HepG2 (cell line): ENCODE measurements around the gene USP7. TPM values are rescaled to one million over a fixed set of nuclear protein-coding genes. Genes with fewer than 3 reads are reported as not detected.

Experiments
- GATAD2A ChIP-seq: IDR thresholded peaks from 2 replicates; pipeline ENCODE4 v1.6.1; 2016
- GTF2F1 ChIP-seq: fragments of 150-350 bp; IDR thresholded peaks from 2 replicates; pipeline ENCODE4 v1.6.1; 2014; ENCODE audit warnings: low read length
- HOXA7 ChIP-seq: sonication (generic); formaldehyde crosslinking; IDR thresholded peaks from 2 replicates; pipeline ENCODE4 v1.8.1; 2022; ENCODE audit warnings: mild to moderate bottlenecking, missing genetic modification reagents, moderate library complexity
- KDM3A ChIP-seq: IDR thresholded peaks from 2 replicates; pipeline ENCODE4 v1.6.1; 2018; ENCODE audit warnings: low read depth, missing compliant biosample characterization
- MEIS1 ChIP-seq: sonication (generic); formaldehyde crosslinking; IDR thresholded peaks from 2 replicates; pipeline ENCODE4 v1.9.0; 2021; ENCODE audit warnings: mild to moderate bottlenecking, missing genetic modification reagents, moderate library complexity, borderline replicate concordance
- MEIS2 ChIP-seq: sonication (generic); formaldehyde crosslinking; IDR thresholded peaks from 2 replicates; pipeline ENCODE4 v1.9.0; 2021; ENCODE audit warnings: mild to moderate bottlenecking, missing genetic modification reagents
- NCOA2 ChIP-seq: sonication (generic); formaldehyde crosslinking; IDR thresholded peaks from 2 replicates; pipeline ENCODE4 v1.8.0; 2022; ENCODE audit warnings: inconsistent platforms
- NCOA5 ChIP-seq: sonication (generic); formaldehyde crosslinking; IDR thresholded peaks from 2 replicates; pipeline ENCODE4 v1.4.0; 2020; ENCODE audit warnings: missing genetic modification reagents
- NFATC3 ChIP-seq: sonication (generic); formaldehyde crosslinking; IDR thresholded peaks from 2 replicates; pipeline ENCODE4 v1.5.1; 2020; ENCODE audit warnings: mild to moderate bottlenecking, missing genetic modification reagents
- PCBP2 ChIP-seq: fragments of 200-400 bp; formaldehyde crosslinking; optimal IDR thresholded peaks from 2 replicates; pipeline ENCODE3; 2018; ENCODE audit warnings: low read length, low read depth; ENCODE audit not compliant: poor library complexity, severe bottlenecking
- PHF20 ChIP-seq: sonication (generic); formaldehyde crosslinking; IDR thresholded peaks from 2 replicates; pipeline ENCODE4 v1.5.0; 2020; ENCODE audit warnings: mild to moderate bottlenecking, missing genetic modification reagents
- SP2 ChIP-seq: sonication (generic); formaldehyde crosslinking; IDR thresholded peaks from 2 replicates; pipeline ENCODE4 v1.5.1; 2020; ENCODE audit warnings: mild to moderate bottlenecking, missing genetic modification reagents
- WIZ ChIP-seq: sonication (generic); formaldehyde crosslinking; IDR thresholded peaks from 2 replicates; pipeline ENCODE4 v1.5.1; 2020; ENCODE audit warnings: mild to moderate bottlenecking, missing genetic modification reagents
- ZC3H4 ChIP-seq: sonication (generic); formaldehyde crosslinking; IDR thresholded peaks from 2 replicates; pipeline ENCODE4 v1.4.0; 2020; ENCODE audit warnings: missing genetic modification reagents, borderline replicate concordance
- ZFP37 ChIP-seq: sonication (generic); formaldehyde crosslinking; IDR thresholded peaks from 2 replicates; pipeline ENCODE4 v1.4.0; 2020; ENCODE audit warnings: missing genetic modification reagents, borderline replicate concordance
- ZNF235 ChIP-seq: sonication (generic); formaldehyde crosslinking; IDR thresholded peaks from 2 replicates; pipeline ENCODE4 v1.8.1; 2023; ENCODE audit warnings: mild to moderate bottlenecking, missing genetic modification reagents, borderline replicate concordance
- ZNF430 ChIP-seq: sonication (generic); formaldehyde crosslinking; IDR thresholded peaks from 2 replicates; pipeline ENCODE4 v1.9.0; 2021; ENCODE audit warnings: mild to moderate bottlenecking, missing genetic modification reagents
- ZNF619 ChIP-seq: sonication (generic); formaldehyde crosslinking; IDR thresholded peaks from 2 replicates; pipeline ENCODE4 v1.4.0; 2020; ENCODE audit warnings: mild to moderate bottlenecking, missing genetic modification reagents
- ZNF629 ChIP-seq: sonication (generic); formaldehyde crosslinking; conservative IDR thresholded peaks from 2 replicates; pipeline ENCODE4 v1.5.0; 2020; ENCODE audit warnings: missing genetic modification reagents
- polyA plus RNA-seq, 8 experiments: library from polyadenylated mRNA; depleted of rRNA in 3 of 8; stranded (reverse) in 7 of 8; unstranded in 1 of 8; fragments of >200 nt; fragmentation: Illumina TruSeq in 4 of 8; extraction: Trizol in 4 of 8; gene quantifications; 2 replicates each; pipeline versions ENCODE4 v1.2.1 to v1.2.3, GENCODE V29; 2011 to 2016; ENCODE audit warnings: low read depth in 4 of 8, missing spikeins in 1 of 8, mixed read lengths in 1 of 8; ENCODE audit not compliant: insufficient read depth in 1 of 8
- total RNA-seq, 5 experiments: library from RNA; depleted of rRNA; stranded (reverse); fragments of >200 nt; fragmentation: Illumina TruSeq; extraction: Trizol; gene quantifications; 2 replicates each; pipeline ENCODE4 v1.2.3, GENCODE V29; 2016; ENCODE audit warnings: low read depth in 1 of 5
- TF ChIP-seq, protein P1 (sequence below): sonication (generic); formaldehyde crosslinking; IDR thresholded peaks from 2 replicates; pipeline ENCODE4 v1.4.0; 2020; ENCODE audit warnings: mild to moderate bottlenecking, missing genetic modification reagents
- TF ChIP-seq, protein P2 (sequence below): sonication (generic); formaldehyde crosslinking; IDR thresholded peaks from 2 replicates; pipeline ENCODE4 v1.4.0; 2020; ENCODE audit warnings: missing genetic modification reagents
- TF ChIP-seq, protein P3 (sequence below): sonication (generic); formaldehyde crosslinking; IDR thresholded peaks from 2 replicates; pipeline ENCODE4 v1.8.1; 2023; ENCODE audit warnings: mild to moderate bottlenecking, inconsistent platforms, moderate library complexity, missing genetic modification reagents, borderline replicate concordance
- TF ChIP-seq, protein P4 (sequence below): sonication (generic); formaldehyde crosslinking; IDR thresholded peaks from 2 replicates; pipeline ENCODE4 v1.8.0; 2022; ENCODE audit warnings: mild to moderate bottlenecking, missing genetic modification reagents; ENCODE audit not compliant: insufficient replicate concordance
- TF ChIP-seq, protein P5 (sequence below): IDR thresholded peaks from 2 replicates; pipeline ENCODE4 v1.6.1; 2016; ENCODE audit warnings: missing compliant biosample characterization, missing genetic modification reagents, borderline replicate concordance

Gene USP7
- total and polyA plus RNA-seq, 2 of the 13 experiments (the other 11 are each of a cell fraction or from before 2014, with no cell fraction given), result 52.5 to 173 TPM

DNA sequence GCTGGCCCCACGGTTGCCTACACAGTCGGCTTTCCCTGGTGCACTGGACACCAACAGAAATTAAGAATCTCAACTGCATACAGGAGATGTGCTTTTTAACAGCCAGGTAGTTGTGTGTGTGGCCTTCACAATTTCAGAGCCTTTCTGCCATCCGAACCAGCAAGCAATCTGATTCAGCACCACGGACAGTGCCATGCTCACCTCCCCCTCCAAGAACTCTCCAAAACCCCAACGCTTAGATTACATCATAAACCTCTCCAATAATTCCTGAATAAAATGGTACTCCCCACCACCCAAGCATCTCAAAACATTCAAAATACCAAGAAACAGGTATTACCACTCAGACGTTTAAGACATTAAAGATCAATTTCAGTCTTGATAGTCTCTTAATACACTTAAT, 31.8 kb downstream of the USP7 start (continued):
- TF ChIP-seq NCOA5 (CRISPR knock-in tag) (no peak), KDM3A (0 out of 2 replicates have a peak, but pooled peaks have one; percentile 38), SP2 (no peak), ZNF629 (CRISPR knock-in tag) (no peak), MEIS1 (CRISPR knock-in tag) (no peak), PHF20 (CRISPR knock-in tag) (no peak), ZC3H4 (CRISPR knock-in tag) (peak; percentile 67; the same call in 1 of the 2 replicates), WIZ (CRISPR knock-in tag) (peak; percentile 96), ZFP37 (peak; percentile 92; the same call in 1 of the 2 replicates), NCOA2 (CRISPR knock-in tag) (peak; percentile 47; the same call in 1 of the 2 replicates), ZNF619 (CRISPR knock-in tag) (no peak), MEIS2 (CRISPR knock-in tag) (peak; percentile 81; the same call in 1 of the 2 replicates), ZNF430 (CRISPR knock-in tag) (0 out of 2 replicates have a peak, but pooled peaks have one; percentile 31), NFATC3 (CRISPR knock-in tag) (no peak), GATAD2A (CRISPR knock-in tag) (peak; percentile 26; the same call in 1 of the 2 replicates), PCBP2 (no peak), GTF2F1 (no peak), HOXA7 (no peak), ZNF235 (CRISPR knock-in tag) (no peak)
- TF ChIP-seq, protein P1, sequence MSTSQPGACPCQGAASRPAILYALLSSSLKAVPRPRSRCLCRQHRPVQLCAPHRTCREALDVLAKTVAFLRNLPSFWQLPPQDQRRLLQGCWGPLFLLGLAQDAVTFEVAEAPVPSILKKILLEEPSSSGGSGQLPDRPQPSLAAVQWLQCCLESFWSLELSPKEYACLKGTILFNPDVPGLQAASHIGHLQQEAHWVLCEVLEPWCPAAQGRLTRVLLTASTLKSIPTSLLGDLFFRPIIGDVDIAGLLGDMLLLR (CRISPR knock-in tag), result no peak
- TF ChIP-seq, protein P2, sequence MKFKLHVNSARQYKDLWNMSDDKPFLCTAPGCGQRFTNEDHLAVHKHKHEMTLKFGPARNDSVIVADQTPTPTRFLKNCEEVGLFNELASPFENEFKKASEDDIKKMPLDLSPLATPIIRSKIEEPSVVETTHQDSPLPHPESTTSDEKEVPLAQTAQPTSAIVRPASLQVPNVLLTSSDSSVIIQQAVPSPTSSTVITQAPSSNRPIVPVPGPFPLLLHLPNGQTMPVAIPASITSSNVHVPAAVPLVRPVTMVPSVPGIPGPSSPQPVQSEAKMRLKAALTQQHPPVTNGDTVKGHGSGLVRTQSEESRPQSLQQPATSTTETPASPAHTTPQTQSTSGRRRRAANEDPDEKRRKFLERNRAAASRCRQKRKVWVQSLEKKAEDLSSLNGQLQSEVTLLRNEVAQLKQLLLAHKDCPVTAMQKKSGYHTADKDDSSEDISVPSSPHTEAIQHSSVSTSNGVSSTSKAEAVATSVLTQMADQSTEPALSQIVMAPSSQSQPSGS (CRISPR knock-in tag), result peak; percentile 54; the same call in 1 of the 2 replicates
- TF ChIP-seq, protein P3, sequence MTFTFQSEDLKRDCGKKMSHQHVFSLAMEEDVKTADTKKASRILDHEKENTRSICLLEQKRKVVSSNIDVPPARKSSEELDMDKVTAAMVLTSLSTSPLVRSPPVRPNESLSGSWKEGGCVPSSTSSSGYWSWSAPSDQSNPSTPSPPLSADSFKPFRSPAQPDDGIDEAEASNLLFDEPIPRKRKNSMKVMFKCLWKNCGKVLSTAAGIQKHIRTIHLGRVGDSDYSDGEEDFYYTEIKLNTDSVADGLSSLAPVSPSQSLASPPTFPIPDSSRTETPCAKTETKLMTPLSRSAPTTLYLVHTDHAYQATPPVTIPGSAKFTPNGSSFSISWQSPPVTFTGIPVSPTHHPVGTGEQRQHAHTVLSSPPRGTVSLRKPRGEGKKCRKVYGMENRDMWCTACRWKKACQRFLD (CRISPR knock-in tag), result no peak
- TF ChIP-seq, protein P4, sequence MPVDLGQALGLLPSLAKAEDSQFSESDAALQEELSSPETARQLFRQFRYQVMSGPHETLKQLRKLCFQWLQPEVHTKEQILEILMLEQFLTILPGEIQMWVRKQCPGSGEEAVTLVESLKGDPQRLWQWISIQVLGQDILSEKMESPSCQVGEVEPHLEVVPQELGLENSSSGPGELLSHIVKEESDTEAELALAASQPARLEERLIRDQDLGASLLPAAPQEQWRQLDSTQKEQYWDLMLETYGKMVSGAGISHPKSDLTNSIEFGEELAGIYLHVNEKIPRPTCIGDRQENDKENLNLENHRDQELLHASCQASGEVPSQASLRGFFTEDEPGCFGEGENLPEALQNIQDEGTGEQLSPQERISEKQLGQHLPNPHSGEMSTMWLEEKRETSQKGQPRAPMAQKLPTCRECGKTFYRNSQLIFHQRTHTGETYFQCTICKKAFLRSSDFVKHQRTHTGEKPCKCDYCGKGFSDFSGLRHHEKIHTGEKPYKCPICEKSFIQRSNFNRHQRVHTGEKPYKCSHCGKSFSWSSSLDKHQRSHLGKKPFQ, result no peak
- TF ChIP-seq, protein P5, sequence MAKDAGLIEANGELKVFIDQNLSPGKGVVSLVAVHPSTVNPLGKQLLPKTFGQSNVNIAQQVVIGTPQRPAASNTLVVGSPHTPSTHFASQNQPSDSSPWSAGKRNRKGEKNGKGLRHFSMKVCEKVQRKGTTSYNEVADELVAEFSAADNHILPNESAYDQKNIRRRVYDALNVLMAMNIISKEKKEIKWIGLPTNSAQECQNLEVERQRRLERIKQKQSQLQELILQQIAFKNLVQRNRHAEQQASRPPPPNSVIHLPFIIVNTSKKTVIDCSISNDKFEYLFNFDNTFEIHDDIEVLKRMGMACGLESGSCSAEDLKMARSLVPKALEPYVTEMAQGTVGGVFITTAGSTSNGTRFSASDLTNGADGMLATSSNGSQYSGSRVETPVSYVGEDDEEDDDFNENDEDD, result no peak; the same call in 1 of the 2 replicates
